OCI-LY7 (cell line): ENCODE results near the gene KCNN3.

ENCODE experiments used
- CTCF ChIP-seq: fragments of 200-600 bp; sonication (generic); conservative IDR thresholded peaks from 2 replicates; pipeline ENCODE4 v1.5.1; 2014; ENCODE audit warnings: mild to moderate bottlenecking, antibody characterized with exemption, low read length, moderate library complexity, mixed read lengths
- EZH2phosphoT487 ChIP-seq: fragments of 200-600 bp; sonication (generic); IDR thresholded peaks from 2 replicates; pipeline ENCODE4 v1.6.1; 2018; ENCODE audit warnings: low read depth, borderline replicate concordance, mild to moderate bottlenecking, mixed run types, antibody characterized with exemption, low read length, moderate library complexity, mixed read lengths

- TF ChIP-seq CTCF (no peak), EZH2phosphoT487 (no peak)
Measured at GRCh38 chr1:154719586-154720327, 150.3 kb downstream of the KCNN3 start.
